Transverse colon (tissue), 4 donors: Measurements from ENCODE around the gene NUP210. TPM values are rescaled to one million over a fixed set of nuclear protein-coding genes. Genes with fewer than 3 reads are reported as not detected.

Experiments
- DNase-seq: peaks from one replicate; pipeline ENCODE4 v3.0.0-alpha.2; 2019
- H3K27ac ChIP-seq, 4 donors: fragments of 200-600 bp; sonication (generic); 2 replicates each; pipeline ENCODE4 v1.5.1; 2016 to 2018; ENCODE audit warnings: inconsistent platforms in 4 of 4
- H3K27me3 ChIP-seq: fragments of 200-600 bp; sonication (generic); 2 replicates; pipeline ENCODE4 v1.5.1; 2017; ENCODE audit warnings: inconsistent platforms
- H3K36me3 ChIP-seq, 4 donors: fragments of 200-600 bp; sonication (generic); 2 replicates each; pipeline ENCODE4 v1.5.1; 2017 to 2019; ENCODE audit warnings: inconsistent platforms in 4 of 4
- H3K4me1 ChIP-seq, 4 donors: fragments of 200-600 bp; sonication (generic); 2 replicates each; pipeline ENCODE4 v1.5.1; 2017 to 2020; ENCODE audit warnings: inconsistent platforms in 4 of 4
- H3K4me3 ChIP-seq, 4 donors: fragments of 200-600 bp; sonication (generic); 1 replicate in 1 of 4; 2 replicates in 3 of 4; pipeline versions ENCODE4 v1.5.1 to v1.6.1; 2017 to 2019; ENCODE audit warnings: inconsistent platforms in 4 of 4
- H3K9me3 ChIP-seq, 2 donors: fragments of 200-600 bp; sonication (generic); 2 replicates each; pipeline ENCODE4 v1.5.1; 2017 to 2019; ENCODE audit warnings: inconsistent platforms in 2 of 2
- CTCF ChIP-seq, 5 experiments: fragments of 200-600 bp in 3 of 5; fragments of 450-650 bp in 2 of 5; sonication (generic) in 3 of 5; IDR thresholded peaks; 1 replicate in 2 of 5; 2 replicates in 3 of 5; pipeline ENCODE4 v1.5.1; 2016 to 2017; ENCODE audit warnings: antibody characterized with exemption in 5 of 5, inconsistent platforms in 3 of 5, mild to moderate bottlenecking in 2 of 5, moderate library complexity in 1 of 5
- EP300 ChIP-seq: sonication (generic); formaldehyde crosslinking; IDR thresholded peaks from one replicate; pipeline ENCODE4 v1.6.1; 2017; ENCODE audit warnings: antibody characterized with exemption, low read depth
- POLR2A ChIP-seq: fragments of 450-650 bp; IDR thresholded peaks from one replicate; pipeline ENCODE4 v1.6.1; 2016; ENCODE audit warnings: antibody characterized with exemption, mild to moderate bottlenecking, moderate library complexity
- POLR2AphosphoS5 ChIP-seq, 3 donors: sonication (generic); formaldehyde crosslinking; IDR thresholded peaks; one replicate each; pipeline ENCODE4 v1.6.1; 2016; ENCODE audit warnings: antibody characterized with exemption in 3 of 3
- WGBS, 2 donors: methylation state at CpG; one replicate each; pipeline ENCODE4 v1.1.5; 2018; ENCODE audit warnings: low coverage in 1 of 2; 5-methylcytosine and 5-hydroxymethylcytosine counted together
- in situ Hi-C, 4 donors: fragments of 200-750 bp; cut with MboI; loops; one replicate each; pipeline versions ENCODE4 v1.15.0 to v1.15.1; 2017; ENCODE audit warnings: low sequenced_read_pairs in 3 of 4, low pct_ligation_motif_present in 1 of 4, low pct_unique_long_range_greater_than_20kb in 1 of 4
- intact Hi-C: fragments of 100-400 bp; cut with DNase I; formaldehyde crosslinking; loops from one replicate; pipeline ENCODE4 v1.15.1; 2023; ENCODE audit warnings: low total_unique reads
- total RNA-seq, 4 donors: library from RNA; depleted of rRNA; stranded (reverse); fragments of >200 nt; gene quantifications; one replicate each; pipeline ENCODE4 v1.1.0, GENCODE V29; 2016

NUP210 gene
- total RNA-seq, 4 donors from 2014 or later = 6.0 to 202 (median 14.6) TPM

- 83 to 86% methylated on average over 2 to 7 of the region's 7 CpGs for WGBS, 2 donors
- Histone ChIP-seq H3K9me3 (no peaks in the 10 kb centered on the region), H3K4me3 (no peak overlapping the region), H3K36me3 (no peaks in the 10 kb centered on the region), H3K27me3 (no peaks in the 10 kb centered on the region), H3K4me1 (no peaks in the 10 kb centered on the region), H3K27ac (no peak overlapping the region)
- no peak for DNase-seq
- in situ Hi-C loops (no loop called here), intact Hi-C loops (no loop called here)
- TF ChIP-seq CTCF (IDR thresholded peaks at IDR 0.05) (peak in 1 of 5 experiments; percentile 9), EP300 (no peak)
These were observed 28.8 kb downstream of the NUP210 start for GRCh38 chr3:13391308-13391707.

GRCh38 chr3:13389378-13389777 is 30.7 kb downstream of the NUP210 start:
- Histone ChIP-seq H3K9me3 (no peaks in the 10 kb centered on the region), H3K4me3 (no peak overlapping the region), H3K27me3 (no peaks in the 10 kb centered on the region), H3K4me1 (no peaks in the 10 kb centered on the region), H3K36me3 (no peaks in the 10 kb centered on the region), H3K27ac (no peak overlapping the region)
- 83% methylated on average over 7 of the region's 7 CpGs; no CpG with 5 or more reads in 1 of the 2 donors for WGBS, 2 donors
- no peak for TF ChIP-seq POLR2A
- no peak for TF ChIP-seq EP300
- no peak for TF ChIP-seq CTCF (IDR thresholded peaks at IDR 0.05)
- TF ChIP-seq POLR2AphosphoS5 (IDR thresholded peaks at IDR 0.05) = no peak
- intact Hi-C loops = no loop called here
- no peak for DNase-seq
- in situ Hi-C loops = no loop called here

- intact Hi-C loops (no loop called here), in situ Hi-C loops (no loop called here)
- Histone ChIP-seq H3K36me3 (no peaks in the 10 kb centered on the region), H3K27ac (no peak overlapping the region), H3K4me1 (no peaks in the 10 kb centered on the region), H3K9me3 (no peaks in the 10 kb centered on the region), H3K4me3 (no peak overlapping the region), H3K27me3 (no peaks in the 10 kb centered on the region)
- no peak for TF ChIP-seq CTCF (IDR thresholded peaks at IDR 0.05)
- TF ChIP-seq EP300 = no peak
- no peak for TF ChIP-seq POLR2A
- TF ChIP-seq POLR2AphosphoS5 (IDR thresholded peaks at IDR 0.05) = no peak
- no peak for DNase-seq
- 93% methylated on average over 13 of the region's 13 CpGs; no CpG with 5 or more reads in 1 of the 2 donors for WGBS, 2 donors
These were observed 31.3 kb downstream of the NUP210 start for GRCh38 chr3:13388816-13389215.

GRCh38 chr3:13385373-13385965 is 34.7 kb downstream of the NUP210 start:
- TF ChIP-seq POLR2A (no peak), EP300 (no peak), CTCF (IDR thresholded peaks at IDR 0.05) (no peak), POLR2AphosphoS5 (IDR thresholded peaks at IDR 0.05) (no peak)
- Histone ChIP-seq H3K4me3 (no peak overlapping the region), H3K9me3 (no peaks in the 10 kb centered on the region), H3K27ac (no peak overlapping the region), H3K4me1 (no peaks in the 10 kb centered on the region), H3K36me3 (no peaks in the 10 kb centered on the region), H3K27me3 (no peaks in the 10 kb centered on the region)
- in situ Hi-C loops = no loop called here
- 80 to 92% methylated on average over 2 to 3 of the region's 3 CpGs for WGBS, 2 donors
- DNase-seq = no peak
- intact Hi-C loops = no loop called here
